BE2C (cell line): Measurements from ENCODE around the gene INPP4B.
A peak's percentile ranks its signal among the peaks of the same experiment; 100 is the strongest.

Source experiments
- DNase-seq: peaks from one replicate; pipeline ENCODE4 v3.0.0-alpha.2; 2020
- H3K27me3 ChIP-seq: fragments of 250-450 bp; sonication (Bioruptor Pico); 2 replicates; pipeline ENCODE4 v1.5.1; 2020; ENCODE audit warnings: mild to moderate bottlenecking
- H3K36me3 ChIP-seq: fragments of 250-450 bp; sonication (Bioruptor Pico); 2 replicates; pipeline ENCODE4 v1.5.1; 2020; ENCODE audit warnings: mild to moderate bottlenecking
- H3K4me1 ChIP-seq: fragments of 250-450 bp; sonication (Bioruptor Pico); 2 replicates; pipeline ENCODE4 v1.5.1; 2020
- H3K4me3 ChIP-seq: 2 replicates; pipeline ENCODE4 v1.5.1; 2011; ENCODE audit warnings: low read depth, low read length
- H3K9me3 ChIP-seq: fragments of 250-450 bp; sonication (Bioruptor Pico); 2 replicates; pipeline ENCODE4 v1.5.1; 2020
- CTCF ChIP-seq: IDR thresholded peaks from 2 replicates; pipeline ENCODE4 v1.5.1; 2012; ENCODE audit warnings: mild to moderate bottlenecking, low read depth, low read length

The INPP4B gene

DNA sequence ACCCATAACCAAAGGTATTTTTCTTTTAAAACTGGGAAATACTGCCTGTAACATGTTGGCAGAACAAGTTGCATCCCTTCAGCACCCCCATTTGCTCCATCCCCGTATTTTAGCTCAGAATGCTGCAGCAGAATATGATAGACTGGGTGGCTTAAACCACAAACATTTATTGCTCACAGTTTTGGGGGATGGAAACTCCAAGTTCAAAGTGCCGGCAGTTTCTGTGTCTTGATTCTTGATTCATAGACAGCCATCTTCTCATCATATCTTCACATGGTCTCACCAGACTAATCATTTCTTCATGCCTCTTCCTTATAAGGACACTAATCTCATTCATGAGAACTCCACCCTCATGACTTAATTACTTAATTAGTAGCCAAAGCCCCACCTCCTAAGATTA lies 10.5 kb upstream of the INPP4B start:
- H3K27me3 ChIP-seq = no peaks in the 10 kb centered on the region
- H3K4me1 ChIP-seq = no peaks in the 10 kb centered on the region
- TF ChIP-seq CTCF = no peak
- H3K4me3 ChIP-seq = no peak overlapping the region
- DNase-seq = no peak
- H3K9me3 ChIP-seq = no peaks in the 10 kb centered on the region
- H3K36me3 ChIP-seq = no peaks in the 10 kb centered on the region

DNA sequence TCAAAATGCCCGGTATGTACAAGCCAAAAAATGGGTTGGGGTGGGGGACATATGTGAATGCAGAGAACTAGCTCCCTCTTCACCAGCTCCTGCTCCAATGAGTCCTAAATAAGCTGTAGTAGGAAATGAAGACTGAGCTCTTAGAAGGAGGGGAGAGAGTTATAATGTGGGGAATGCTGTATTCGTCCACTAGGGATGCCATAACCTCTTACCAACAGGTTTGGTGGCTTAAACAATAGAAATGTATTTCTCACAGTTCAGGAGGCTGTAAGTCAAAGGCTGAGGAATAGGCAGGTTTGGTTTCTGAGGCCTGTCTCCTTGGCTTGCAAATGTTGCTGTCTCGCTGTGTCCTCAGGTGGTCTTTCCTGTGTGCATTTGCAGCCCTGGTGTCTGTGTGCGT lies 4.4 kb upstream of the INPP4B start:
- DNase-seq = peak; percentile 11
- no peaks in the 10 kb centered on the region for H3K9me3 ChIP-seq
- peak; percentile 68 for TF ChIP-seq CTCF
- no peaks in the 10 kb centered on the region; the same call in 1 of the 2 replicates for H3K4me1 ChIP-seq
- no peak overlapping the region for H3K4me3 ChIP-seq
- H3K36me3 ChIP-seq = no peaks in the 10 kb centered on the region
- H3K27me3 ChIP-seq = peaks cover 17% of the 10 kb centered on the region

DNA sequence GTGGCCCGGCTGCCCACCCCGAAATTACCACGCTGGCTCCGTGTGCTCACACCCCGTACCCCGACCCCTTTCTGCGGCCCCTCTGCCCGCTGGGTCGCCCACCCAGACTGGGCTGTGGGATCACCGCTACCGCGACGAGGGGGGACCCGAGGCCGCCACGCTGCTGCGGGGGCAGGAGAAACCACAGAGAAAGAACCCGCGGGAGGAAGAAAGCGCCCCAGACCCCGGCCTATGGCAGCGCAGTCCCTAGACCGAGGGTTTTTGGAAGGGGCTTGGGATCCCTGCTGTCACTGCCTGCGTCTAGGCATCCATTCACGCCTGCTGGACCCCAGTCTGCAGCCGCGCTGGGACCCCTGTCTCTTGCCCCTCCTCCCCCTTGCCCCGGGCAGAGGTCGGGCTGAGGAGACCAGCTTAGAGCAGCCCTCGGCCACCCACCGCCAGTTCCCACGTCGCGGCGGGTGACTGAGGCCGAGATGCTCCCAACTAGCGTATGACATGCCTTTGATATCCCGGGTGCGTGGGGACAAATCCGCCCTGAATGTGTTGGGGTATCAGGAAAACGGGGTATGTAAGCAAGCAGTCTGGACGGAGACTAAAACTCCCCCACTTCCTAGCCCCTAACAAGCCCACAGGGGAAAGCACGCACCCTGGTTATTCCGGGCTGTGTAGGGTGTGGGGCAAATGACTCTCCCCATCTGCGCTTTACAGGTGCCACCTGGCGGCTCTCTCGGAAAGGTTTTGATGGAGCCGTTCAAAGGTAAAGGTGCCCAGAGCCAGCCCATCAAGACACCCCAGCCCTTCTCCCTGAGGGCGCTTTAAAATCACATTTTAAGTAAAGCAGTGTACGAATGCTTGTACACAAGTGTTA lies 862 bp upstream of the INPP4B start:
- H3K36me3 ChIP-seq = no peaks in the 10 kb centered on the region
- no peaks in the 10 kb centered on the region for H3K9me3 ChIP-seq
- H3K4me1 ChIP-seq = no peaks in the 10 kb centered on the region; the same call in 1 of the 2 replicates
- H3K4me3 ChIP-seq = peak overlapping the region; percentile 73
- peak; percentile 8 for DNase-seq
- peak; percentile 17; the same call in 1 of the 2 replicates for TF ChIP-seq CTCF
- peaks cover 23% of the 10 kb centered on the region for H3K27me3 ChIP-seq

DNA sequence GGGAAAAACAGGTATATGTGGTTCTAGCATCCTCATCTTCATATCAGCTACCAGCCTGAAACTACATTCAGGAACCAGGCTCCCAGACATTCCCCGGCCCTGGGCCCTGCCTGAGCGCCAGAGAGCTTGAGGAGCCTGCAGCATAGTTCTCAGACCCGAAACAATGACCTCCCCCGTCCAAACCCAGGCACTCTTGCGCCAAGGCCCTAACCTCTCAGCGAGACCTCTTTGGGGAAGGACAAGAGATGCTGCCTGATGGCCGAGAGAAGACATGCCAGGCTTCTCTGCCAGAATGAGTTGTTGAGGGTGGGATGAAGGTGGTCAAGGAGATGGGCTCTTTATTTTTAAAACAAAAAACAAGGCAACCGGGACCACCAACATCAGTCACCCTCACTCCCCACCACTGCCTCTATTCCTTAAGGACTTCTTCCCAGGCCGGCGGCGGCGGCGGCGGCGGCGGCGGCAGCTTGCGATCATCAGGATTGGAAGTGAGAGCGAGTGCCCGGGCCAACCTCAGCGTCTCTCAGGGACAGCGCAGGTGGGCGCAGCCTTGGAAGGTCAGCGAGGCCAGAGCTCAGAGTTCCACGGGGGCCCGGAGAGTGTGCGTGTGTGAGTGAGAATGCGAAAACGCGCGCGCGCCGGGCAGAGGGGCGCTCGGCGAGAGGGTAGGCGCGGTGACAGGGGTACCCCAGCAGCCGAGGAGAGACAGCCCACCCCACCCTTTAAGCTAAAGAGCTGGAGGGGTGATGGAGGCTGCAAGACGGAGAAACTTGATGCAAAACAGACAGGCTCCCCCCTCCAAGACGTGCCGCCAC lies 601 bp downstream of the INPP4B start:
- no peaks in the 10 kb centered on the region for H3K36me3 ChIP-seq
- no peak for TF ChIP-seq CTCF
- H3K9me3 ChIP-seq = no peaks in the 10 kb centered on the region
- peak; percentile 28 for DNase-seq
- H3K4me3 ChIP-seq = peak overlapping the region; percentile 73
- peaks cover 23% of the 10 kb centered on the region for H3K27me3 ChIP-seq
- H3K4me1 ChIP-seq = no peaks in the 10 kb centered on the region

GRCh38 chr4:142844782-142845181 lies 1.3 kb downstream of the INPP4B start:
- no peaks in the 10 kb centered on the region for H3K36me3 ChIP-seq
- H3K27me3 ChIP-seq = peaks cover 23% of the 10 kb centered on the region
- TF ChIP-seq CTCF = no peak
- H3K4me1 ChIP-seq = no peaks in the 10 kb centered on the region
- H3K4me3 ChIP-seq = no peak overlapping the region
- no peak for DNase-seq
- no peaks in the 10 kb centered on the region for H3K9me3 ChIP-seq
